Astrocyte (in vitro differentiated cells and primary cell): ENCODE measurements around the gene HES7.

ENCODE experiments used
- EZH2 ChIP-seq: IDR thresholded peaks from 2 replicates; pipeline ENCODE4 v1.6.1; 2012; ENCODE audit warnings: mild to moderate bottlenecking, low read length, inconsistent platforms; ENCODE audit not compliant: insufficient read depth
- TF ChIP-seq, protein P1 (sequence below): IDR thresholded peaks from 2 replicates; pipeline ENCODE4 v1.5.1; 2011; ENCODE audit warnings: low read depth, mild to moderate bottlenecking, inconsistent platforms, low read length, moderate library complexity; ENCODE audit not compliant: insufficient read depth

DNA sequence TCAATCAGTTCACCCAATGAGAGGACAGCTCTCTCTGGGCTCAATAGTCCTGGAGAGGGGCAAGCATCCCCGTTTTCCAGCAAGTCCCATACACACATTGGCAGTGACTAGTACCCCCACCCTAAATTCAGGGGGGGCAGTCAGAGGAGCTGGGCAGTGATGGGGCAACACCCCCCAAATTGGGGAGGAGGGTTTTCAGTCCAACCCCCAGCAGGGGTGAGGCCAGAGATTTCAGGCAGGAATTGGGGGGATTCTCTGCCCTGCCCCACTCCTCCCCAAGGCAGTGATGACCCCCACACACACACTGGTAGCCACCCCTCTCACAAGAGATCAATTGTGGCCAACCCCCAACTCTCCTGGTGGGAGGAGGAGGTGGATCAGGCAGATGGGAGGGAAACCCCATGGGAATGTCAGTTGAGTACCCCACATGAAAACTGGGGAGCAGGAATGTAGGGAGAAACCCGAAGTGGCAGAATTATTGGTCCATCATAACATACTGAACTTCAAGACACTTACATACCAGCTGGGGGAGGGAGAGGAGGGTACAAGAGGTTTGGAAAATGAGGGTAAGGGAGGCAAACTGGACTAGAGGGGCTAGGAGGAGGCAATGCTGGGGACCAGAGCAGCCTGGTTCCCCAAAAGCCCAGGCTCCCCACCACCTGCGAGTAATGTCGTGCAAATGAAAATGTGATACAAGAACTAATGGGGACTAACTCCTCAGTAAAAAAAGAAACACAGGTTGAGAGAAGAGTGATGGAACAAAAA is 35.7 kb upstream of the HES7 start:
- TF ChIP-seq EZH2, result no peak
- TF ChIP-seq, protein P1, sequence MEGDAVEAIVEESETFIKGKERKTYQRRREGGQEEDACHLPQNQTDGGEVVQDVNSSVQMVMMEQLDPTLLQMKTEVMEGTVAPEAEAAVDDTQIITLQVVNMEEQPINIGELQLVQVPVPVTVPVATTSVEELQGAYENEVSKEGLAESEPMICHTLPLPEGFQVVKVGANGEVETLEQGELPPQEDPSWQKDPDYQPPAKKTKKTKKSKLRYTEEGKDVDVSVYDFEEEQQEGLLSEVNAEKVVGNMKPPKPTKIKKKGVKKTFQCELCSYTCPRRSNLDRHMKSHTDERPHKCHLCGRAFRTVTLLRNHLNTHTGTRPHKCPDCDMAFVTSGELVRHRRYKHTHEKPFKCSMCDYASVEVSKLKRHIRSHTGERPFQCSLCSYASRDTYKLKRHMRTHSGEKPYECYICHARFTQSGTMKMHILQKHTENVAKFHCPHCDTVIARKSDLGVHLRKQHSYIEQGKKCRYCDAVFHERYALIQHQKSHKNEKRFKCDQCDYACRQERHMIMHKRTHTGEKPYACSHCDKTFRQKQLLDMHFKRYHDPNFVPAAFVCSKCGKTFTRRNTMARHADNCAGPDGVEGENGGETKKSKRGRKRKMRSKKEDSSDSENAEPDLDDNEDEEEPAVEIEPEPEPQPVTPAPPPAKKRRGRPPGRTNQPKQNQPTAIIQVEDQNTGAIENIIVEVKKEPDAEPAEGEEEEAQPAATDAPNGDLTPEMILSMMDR, result no peak
